ENCODE results near the gene MRLN.
"Not testable (repeated sequence)": the region's sequence is repeated elsewhere in the genome, so short reads cannot be mapped to it uniquely, and the experiment has no call there.

Gene MRLN

DNA sequence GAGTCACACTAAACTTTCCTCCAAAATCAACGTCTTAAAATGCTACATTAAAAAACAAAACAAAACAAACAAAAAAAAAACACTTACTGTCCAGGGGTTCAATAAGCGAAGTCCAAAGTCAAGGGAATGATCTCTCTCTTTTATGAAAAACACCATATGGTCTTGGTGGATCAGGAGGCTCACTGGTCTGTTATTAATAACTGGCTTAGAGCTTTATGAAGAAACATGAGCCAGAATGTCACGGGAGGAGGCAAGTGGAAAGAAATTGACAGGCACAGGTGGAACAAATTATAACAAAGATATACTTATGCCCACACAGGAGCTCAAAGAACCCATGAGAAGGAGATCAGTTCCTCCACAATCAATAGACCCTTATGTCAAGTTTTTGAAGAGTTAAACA is at the start of gene MRLN:
Gene MRLN, minus strand, starts transcription at position 189 of the 400 bp plus-strand sequence.
- in situ Hi-C loops (cut with MboI; ENCODE audit: low sequenced_read_pairs), result no loop called here

- in situ Hi-C loops (cut with MboI; ENCODE audit: low sequenced_read_pairs), result loop anchor here (25.0 kb wide), 1 partner anchor 164 kb away; no protein-coding TSS in a partner anchor
Measured at GRCh38 chr10:59801171-59801570, 47.9 kb upstream of the MRLN start.

GRCh38 chr10:59799421-59799820 is 46.2 kb upstream of the MRLN start:
- in situ Hi-C loops (cut with MboI; ENCODE audit: low sequenced_read_pairs), result no loop called here

- in situ Hi-C loops (cut with MboI; ENCODE audit: low sequenced_read_pairs), result no loop called here
Measured at GRCh38 chr10:59793919-59794318, 40.7 kb upstream of the MRLN start.

GRCh38 chr10:59792812-59793211 is 39.6 kb upstream of the MRLN start:
- in situ Hi-C loops (cut with MboI; ENCODE audit: low sequenced_read_pairs), result no loop called here

DNA sequence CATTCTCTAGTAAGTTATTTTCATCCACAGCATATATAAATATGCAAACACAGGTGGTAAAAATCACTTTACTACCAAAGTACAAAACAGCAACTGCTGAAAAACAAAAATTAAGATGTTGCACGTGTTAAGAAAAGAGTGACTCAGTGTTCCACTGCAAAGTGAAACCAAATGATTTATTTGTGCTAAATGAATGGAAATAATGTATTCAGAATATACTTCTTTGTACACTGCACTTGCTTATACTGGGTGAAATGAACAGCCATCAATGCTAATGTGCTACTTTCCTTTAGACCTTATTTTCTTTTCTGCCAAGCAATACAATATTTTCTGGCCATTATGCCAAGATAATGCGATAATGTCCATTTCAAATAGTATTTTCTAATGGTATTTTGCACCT is 38.3 kb upstream of the MRLN start:
- in situ Hi-C loops (cut with MboI; ENCODE audit: low sequenced_read_pairs), result no loop called here

DNA sequence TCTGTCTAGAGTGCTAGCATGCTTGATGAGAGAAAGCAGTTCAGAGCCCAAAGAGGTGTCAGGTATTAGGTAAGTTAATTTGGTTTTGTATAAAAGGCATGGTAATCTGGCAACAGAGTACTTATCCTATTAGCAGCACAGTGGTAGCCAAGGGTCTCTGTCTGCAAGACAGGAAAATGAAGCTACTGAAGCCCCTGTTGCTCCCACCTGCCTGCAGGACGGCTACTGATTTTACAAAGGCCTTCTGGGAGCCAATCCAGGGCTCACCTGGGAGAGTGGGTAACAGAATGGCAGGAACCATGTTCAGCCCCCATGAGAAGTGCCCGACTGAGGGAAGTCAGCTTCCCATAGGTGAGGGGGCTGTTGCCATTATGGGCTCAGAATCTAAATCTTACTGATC is 36.8 kb upstream of the MRLN start:
- in situ Hi-C loops (cut with MboI; ENCODE audit: low sequenced_read_pairs), result not testable (repeated sequence)

GRCh38 chr10:59788914-59789313 is 35.7 kb upstream of the MRLN start:
- in situ Hi-C loops (cut with MboI; ENCODE audit: low sequenced_read_pairs), result not testable (repeated sequence)

- in situ Hi-C loops (cut with MboI; ENCODE audit: low sequenced_read_pairs), result not testable (repeated sequence)
Measured at GRCh38 chr10:59787032-59787431, 33.8 kb upstream of the MRLN start.

- in situ Hi-C loops (cut with MboI; ENCODE audit: low sequenced_read_pairs), result not testable (repeated sequence)
Measured at GRCh38 chr10:59785476-59785875, 32.2 kb upstream of the MRLN start.

GRCh38 chr10:59781511-59781910 is 28.3 kb upstream of the MRLN start:
- in situ Hi-C loops (cut with MboI; ENCODE audit: low sequenced_read_pairs), result no loop called here

DNA sequence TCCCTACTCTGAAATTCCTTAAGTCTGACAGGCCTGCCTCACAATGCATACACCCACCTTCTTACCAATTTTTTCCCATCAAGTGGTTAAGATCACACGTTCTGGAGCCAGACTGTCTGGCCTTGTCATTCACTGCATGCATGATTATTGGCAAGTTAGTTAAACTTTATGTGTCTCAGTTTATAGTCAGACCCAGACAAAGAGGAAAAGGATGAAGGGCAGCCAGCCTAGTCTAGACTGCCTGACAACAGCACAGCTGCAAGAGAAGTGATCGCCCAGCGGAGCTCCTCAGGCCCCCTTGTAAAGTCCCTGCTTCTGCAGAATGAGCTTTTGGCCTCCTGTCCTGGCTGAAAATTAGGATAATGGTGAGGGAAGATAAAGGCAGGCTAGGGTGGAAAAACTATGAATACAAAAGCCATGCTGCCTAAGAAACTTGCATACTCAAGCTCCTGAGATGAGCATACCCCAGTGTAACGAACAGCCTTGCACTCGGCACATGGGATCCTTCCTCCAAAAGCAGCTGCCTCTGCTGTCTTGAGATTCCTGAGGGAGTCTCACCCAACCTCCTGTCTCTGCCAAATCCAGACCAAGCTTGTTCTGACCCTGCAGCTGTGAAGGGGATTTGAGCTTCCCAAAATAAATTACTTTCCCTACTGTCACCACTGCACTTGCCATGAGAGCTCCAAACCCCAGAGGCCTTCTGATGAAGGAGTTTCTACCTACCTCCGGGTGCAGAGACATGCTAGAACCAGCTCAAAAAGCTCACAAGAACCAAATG is 26.7 kb upstream of the MRLN start:
- in situ Hi-C loops (cut with MboI; ENCODE audit: low sequenced_read_pairs), result no loop called here

- in situ Hi-C loops (cut with MboI; ENCODE audit: low sequenced_read_pairs), result no loop called here
Measured at GRCh38 chr10:59774451-59774850, 21.2 kb upstream of the MRLN start.

- in situ Hi-C loops (cut with MboI; ENCODE audit: low sequenced_read_pairs), result no loop called here
Measured at GRCh38 chr10:59773088-59773487, 19.8 kb upstream of the MRLN start.

GRCh38 chr10:59771162-59771807 is 18.0 kb upstream of the MRLN start:
- in situ Hi-C loops (cut with MboI; ENCODE audit: low sequenced_read_pairs), result no loop called here

DNA sequence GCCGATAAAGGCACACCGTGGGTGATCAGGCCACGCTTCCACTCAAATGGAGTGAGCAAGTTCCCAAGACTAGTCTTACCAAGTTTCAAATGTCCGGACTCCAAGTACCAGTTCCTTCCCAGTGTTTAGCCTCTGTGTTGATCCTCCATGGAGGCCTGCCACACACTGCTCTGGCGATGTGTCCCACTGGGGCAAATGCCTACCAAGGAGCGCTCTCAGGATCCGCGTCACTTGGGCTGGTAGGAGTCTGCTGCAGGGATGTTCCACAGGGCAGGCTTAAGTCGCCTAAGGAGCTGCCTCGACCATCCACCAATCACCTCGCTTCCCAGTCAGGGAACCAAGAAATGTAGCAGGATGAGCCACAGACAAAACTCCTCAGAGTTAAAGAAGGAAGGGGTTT is 17.4 kb upstream of the MRLN start:
- in situ Hi-C loops (cut with MboI; ENCODE audit: low sequenced_read_pairs), result no loop called here

- in situ Hi-C loops (cut with MboI; ENCODE audit: low sequenced_read_pairs), result no loop called here
Measured at GRCh38 chr10:59762505-59762904, 9.2 kb upstream of the MRLN start.

GRCh38 chr10:59757966-59758365 is 4.7 kb upstream of the MRLN start:
- in situ Hi-C loops (cut with MboI; ENCODE audit: low sequenced_read_pairs), result no loop called here

DNA sequence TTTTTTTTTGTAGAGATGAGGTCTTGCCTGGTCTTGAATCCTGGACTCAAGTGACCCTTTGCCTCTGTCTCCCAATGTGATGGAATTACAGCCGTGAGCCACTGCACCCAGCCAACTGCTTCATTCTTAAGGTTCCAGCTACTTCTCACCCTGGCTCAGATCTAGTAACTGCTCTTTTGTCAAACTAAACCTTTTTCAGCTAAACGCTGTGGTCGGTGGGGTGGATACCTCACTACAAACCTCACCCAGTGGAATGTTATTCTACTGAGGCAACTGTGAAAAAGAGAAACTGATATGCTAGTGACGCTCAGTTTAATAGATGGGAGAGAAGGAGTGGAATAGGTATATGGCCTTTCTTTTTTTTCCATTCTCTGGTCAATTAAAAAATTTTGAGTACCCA is 1.7 kb upstream of the MRLN start:
- in situ Hi-C loops (cut with MboI; ENCODE audit: low sequenced_read_pairs), result no loop called here

GRCh38 chr10:59752278-59752940 is 846 bp downstream of the MRLN start:
- in situ Hi-C loops (cut with MboI; ENCODE audit: low sequenced_read_pairs), result no loop called here

DNA sequence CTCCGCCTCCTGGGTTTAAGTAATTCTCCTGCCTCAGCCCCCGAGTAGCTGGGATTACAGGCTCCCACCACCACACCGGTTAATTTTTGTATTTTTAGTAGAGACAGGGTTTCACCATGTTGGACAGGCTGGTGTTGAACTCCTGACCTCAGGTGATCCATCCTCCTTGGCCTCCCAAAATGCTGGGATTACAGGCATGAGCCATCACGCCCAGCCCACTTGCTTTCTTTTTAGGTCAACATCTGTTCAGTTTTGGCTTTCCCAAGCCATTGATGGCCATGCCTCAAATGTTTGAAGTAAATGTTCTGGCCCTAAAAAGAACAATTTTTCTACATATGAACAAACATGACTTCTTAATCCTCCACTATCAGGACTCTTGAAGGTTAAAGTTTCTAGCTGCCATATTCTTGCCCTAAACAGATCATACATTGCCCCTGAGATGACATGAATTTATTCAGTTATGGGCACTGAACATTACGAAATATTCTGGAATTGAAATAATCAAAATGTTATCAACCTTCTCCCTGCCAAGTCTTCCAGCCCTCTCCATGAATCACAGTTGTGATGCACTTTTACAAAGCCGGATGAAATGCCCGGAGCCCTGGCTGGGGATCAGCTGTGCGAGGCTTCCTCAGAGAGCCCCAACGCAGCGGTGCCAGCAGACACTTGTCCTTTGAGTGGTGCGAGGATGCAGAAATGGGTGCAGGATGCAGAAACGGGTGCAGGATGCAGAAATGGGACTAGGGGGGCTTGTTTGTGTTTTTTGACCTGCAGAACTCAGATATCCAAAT is 2.9 kb downstream of the MRLN start:
- in situ Hi-C loops (cut with MboI; ENCODE audit: low sequenced_read_pairs), result no loop called here
